Skeletal muscle satellite cell (primary cell): ENCODE measurements around the gene PRAME.
"Not testable (repeated sequence)": the region's sequence is repeated elsewhere in the genome, so short reads cannot be mapped to it uniquely, and the experiment has no call there.

Source experiments
- H3K27me3 ChIP-seq: 2 replicates; pipeline ENCODE4 v1.7.0; 2013; ENCODE audit warnings: low read length; ENCODE audit not compliant: control insufficient read depth, insufficient read depth
- H3K36me3 ChIP-seq: 2 replicates; pipeline ENCODE4 v1.7.0; 2013; ENCODE audit warnings: mild to moderate bottlenecking, control low read depth, low read length; ENCODE audit not compliant: insufficient read depth
- H3K4me1 ChIP-seq: 2 replicates; pipeline ENCODE4 v1.7.0; 2013; ENCODE audit warnings: low read length; ENCODE audit not compliant: control insufficient read depth, insufficient read depth
- H3K4me2 ChIP-seq: 2 replicates; pipeline ENCODE4 v1.7.0; 2013; ENCODE audit warnings: mild to moderate bottlenecking, low read length
- H3K4me3 ChIP-seq: 2 replicates; pipeline ENCODE4 v1.7.0; 2013; ENCODE audit warnings: low read length
- H3K9ac ChIP-seq: 2 replicates; pipeline ENCODE4 v1.7.0; 2013; ENCODE audit warnings: mild to moderate bottlenecking, low read depth, low read length, moderate library complexity
- H3K9me3 ChIP-seq: replicated peaks from 2 replicates; pipeline ENCODE4 v1.7.0; 2013; ENCODE audit warnings: mild to moderate bottlenecking, control low read depth, low read length

PRAME gene

DNA sequence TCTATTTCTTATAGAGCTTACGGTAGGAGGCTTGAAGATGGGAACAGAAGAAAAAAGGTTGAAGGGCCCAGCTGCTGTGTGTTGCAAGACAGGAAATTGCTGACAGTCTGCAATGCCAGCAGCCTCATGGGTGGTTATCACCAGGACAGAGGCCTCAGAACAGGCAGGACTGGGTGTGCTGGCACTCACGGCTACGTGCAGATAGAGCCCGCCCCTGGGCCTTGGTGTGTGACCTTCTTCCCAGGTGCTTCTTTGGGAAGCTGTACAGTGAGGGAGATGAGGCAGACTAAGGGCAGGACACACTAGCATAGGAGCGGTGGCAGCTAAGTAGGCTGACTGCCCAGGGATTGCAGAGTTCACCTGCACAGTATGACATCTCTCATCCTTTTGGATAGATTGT, 12.6 kb downstream of the PRAME start:
- no peaks in the 10 kb centered on the region for H3K9me3 ChIP-seq
- H3K27me3 ChIP-seq = peaks cover 38% of the 10 kb centered on the region
- H3K9ac ChIP-seq = no peak overlapping the region
- H3K36me3 ChIP-seq = no peaks in the 10 kb centered on the region
- no peak overlapping the region for H3K4me2 ChIP-seq
- H3K4me3 ChIP-seq = no peak overlapping the region
- no peaks in the 10 kb centered on the region for H3K4me1 ChIP-seq

- Histone ChIP-seq H3K4me1 (no peaks in the 10 kb centered on the region), H3K4me2 (no peak overlapping the region), H3K9ac (no peak overlapping the region), H3K9me3 (no peaks in the 10 kb centered on the region), H3K36me3 (no peaks in the 10 kb centered on the region), H3K27me3 (peaks cover 25% of the 10 kb centered on the region), H3K4me3 (no peak overlapping the region)
These were observed 14.0 kb downstream of the PRAME start for GRCh38 chr22:22545084-22545483.

- Histone ChIP-seq H3K4me3 (no peak overlapping the region), H3K4me1 (no peaks in the 10 kb centered on the region), H3K9ac (no peak overlapping the region), H3K4me2 (no peak overlapping the region), H3K27me3 (peaks cover 16% of the 10 kb centered on the region), H3K36me3 (no peaks in the 10 kb centered on the region), H3K9me3 (no peaks in the 10 kb centered on the region)
These were observed 20.7 kb downstream of the PRAME start for GRCh38 chr22:22538226-22538989.

DNA sequence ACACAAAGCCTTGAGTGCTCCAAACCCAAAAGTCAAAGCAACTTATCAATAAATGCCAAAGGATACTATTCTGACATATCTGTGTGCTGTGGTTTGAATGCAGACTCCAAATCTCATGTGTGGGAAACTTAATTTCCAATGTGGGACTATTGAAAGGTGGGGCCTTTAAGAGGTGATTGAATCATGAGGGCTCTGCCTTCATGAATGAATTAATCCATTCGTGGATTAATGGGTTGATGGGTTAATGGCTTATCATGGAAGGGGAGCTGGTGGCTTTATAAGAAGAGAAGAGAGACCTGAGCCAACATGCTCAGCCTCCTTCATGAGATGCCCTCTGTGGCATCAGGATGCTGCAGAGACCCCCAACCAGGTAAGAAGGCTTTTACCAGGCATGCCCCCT, 22.1 kb downstream of the PRAME start:
- Histone ChIP-seq H3K9ac (no peak overlapping the region), H3K4me3 (no peak overlapping the region), H3K9me3 (no peaks in the 10 kb centered on the region), H3K27me3 (peaks cover 11% of the 10 kb centered on the region), H3K36me3 (no peaks in the 10 kb centered on the region), H3K4me2 (no peak overlapping the region), H3K4me1 (no peaks in the 10 kb centered on the region)

- H3K9me3 ChIP-seq = no peaks in the 10 kb centered on the region
- no peak overlapping the region for H3K4me2 ChIP-seq
- no peak overlapping the region for H3K4me3 ChIP-seq
- no peaks in the 10 kb centered on the region for H3K36me3 ChIP-seq
- H3K4me1 ChIP-seq = no peaks in the 10 kb centered on the region
- H3K9ac ChIP-seq = no peak overlapping the region
- H3K27me3 ChIP-seq = peaks cover 11% of the 10 kb centered on the region
These were observed 22.6 kb downstream of the PRAME start for GRCh38 chr22:22536515-22536914.

DNA sequence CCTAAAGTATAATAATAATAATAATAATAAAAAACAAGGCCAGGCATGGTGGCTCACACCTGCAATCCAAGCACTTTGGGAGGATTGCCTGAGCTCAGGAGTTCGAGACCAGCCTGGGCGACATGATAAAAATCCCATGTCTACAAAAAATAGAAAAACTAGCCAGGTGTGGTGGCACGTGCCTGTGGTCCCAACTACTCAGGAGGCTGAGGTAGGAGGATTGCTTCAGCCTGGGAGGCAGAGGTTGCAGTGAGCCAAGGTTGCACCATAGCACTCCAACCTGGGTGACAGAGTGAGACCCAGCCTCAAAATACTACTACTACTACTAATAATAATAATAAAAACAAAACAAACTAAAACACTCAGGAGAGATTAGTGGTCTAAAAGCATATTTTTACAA, 23.4 kb downstream of the PRAME start:
- no peaks in the 10 kb centered on the region for H3K9me3 ChIP-seq
- no peaks in the 10 kb centered on the region for H3K36me3 ChIP-seq
- peaks cover 11% of the 10 kb centered on the region for H3K27me3 ChIP-seq
- no peak overlapping the region for H3K4me3 ChIP-seq
- H3K4me1 ChIP-seq = no peaks in the 10 kb centered on the region
- H3K4me2 ChIP-seq = no peak overlapping the region
- H3K9ac ChIP-seq = no peak overlapping the region

DNA sequence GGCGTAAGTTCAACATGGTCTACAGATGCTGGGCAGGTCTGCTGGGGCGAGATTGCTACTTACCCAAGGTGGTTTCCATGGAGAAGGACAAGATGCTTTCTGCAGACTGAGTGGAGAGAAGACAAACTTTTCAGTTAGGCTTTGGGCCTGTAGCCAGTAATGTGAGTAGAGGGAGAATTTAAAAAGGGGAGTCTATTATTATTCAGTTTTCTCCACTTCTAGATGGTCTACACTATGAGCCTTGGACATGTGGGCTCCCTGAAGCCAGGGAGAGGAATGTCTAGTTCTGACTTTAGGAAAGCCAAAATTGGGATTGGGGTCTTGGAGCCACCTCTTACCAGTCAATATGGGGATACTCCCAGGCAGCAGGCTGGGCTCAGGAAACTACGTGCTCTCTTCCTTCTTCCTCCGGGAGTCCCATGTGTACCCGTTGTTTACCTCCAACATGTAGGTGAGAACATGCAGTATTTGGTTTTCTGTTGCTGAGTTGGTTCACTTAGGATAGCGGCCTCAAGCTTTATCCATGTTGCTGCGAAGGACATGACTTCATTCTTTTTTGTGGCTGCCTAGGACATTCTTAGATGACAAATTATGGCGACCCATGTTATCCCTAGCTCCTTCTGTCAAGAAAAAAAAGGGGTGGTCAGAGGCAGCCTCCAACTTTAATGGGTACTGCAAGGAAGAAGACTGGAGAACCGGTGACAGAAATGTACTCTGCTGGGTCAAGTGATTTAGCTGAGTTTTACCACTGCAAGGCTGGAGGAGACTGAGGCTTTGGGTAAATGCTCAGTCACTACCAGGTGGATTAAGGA, 24.3 kb downstream of the PRAME start:
- Histone ChIP-seq H3K27me3 (peaks cover 11% of the 10 kb centered on the region), H3K4me1 (no peaks in the 10 kb centered on the region), H3K4me2 (no peak overlapping the region), H3K4me3 (no peak overlapping the region), H3K9me3 (no peaks in the 10 kb centered on the region), H3K9ac (no peak overlapping the region), H3K36me3 (no peaks in the 10 kb centered on the region)

GRCh38 chr22:22533863-22534262, 25.2 kb downstream of the PRAME start:
- Histone ChIP-seq H3K36me3 (no peaks in the 10 kb centered on the region), H3K4me1 (no peaks in the 10 kb centered on the region), H3K9me3 (no peaks in the 10 kb centered on the region), H3K9ac (no peak overlapping the region), H3K4me2 (no peak overlapping the region), H3K4me3 (no peak overlapping the region), H3K27me3 (peaks cover 11% of the 10 kb centered on the region)

GRCh38 chr22:22533417-22533816, 25.6 kb downstream of the PRAME start:
- Histone ChIP-seq H3K4me1 (no peaks in the 10 kb centered on the region), H3K9me3 (no peaks in the 10 kb centered on the region), H3K4me2 (no peak overlapping the region), H3K4me3 (no peak overlapping the region), H3K9ac (no peak overlapping the region), H3K27me3 (peaks cover 11% of the 10 kb centered on the region), H3K36me3 (no peaks in the 10 kb centered on the region)

- not testable (repeated sequence) for H3K9ac ChIP-seq, H3K9me3 ChIP-seq, H3K4me2 ChIP-seq, H3K4me3 ChIP-seq, H3K4me1 ChIP-seq, H3K36me3 ChIP-seq
- peaks cover 11% of the 10 kb centered on the region for H3K27me3 ChIP-seq
These were observed 26.5 kb downstream of the PRAME start for GRCh38 chr22:22532547-22533071.

DNA sequence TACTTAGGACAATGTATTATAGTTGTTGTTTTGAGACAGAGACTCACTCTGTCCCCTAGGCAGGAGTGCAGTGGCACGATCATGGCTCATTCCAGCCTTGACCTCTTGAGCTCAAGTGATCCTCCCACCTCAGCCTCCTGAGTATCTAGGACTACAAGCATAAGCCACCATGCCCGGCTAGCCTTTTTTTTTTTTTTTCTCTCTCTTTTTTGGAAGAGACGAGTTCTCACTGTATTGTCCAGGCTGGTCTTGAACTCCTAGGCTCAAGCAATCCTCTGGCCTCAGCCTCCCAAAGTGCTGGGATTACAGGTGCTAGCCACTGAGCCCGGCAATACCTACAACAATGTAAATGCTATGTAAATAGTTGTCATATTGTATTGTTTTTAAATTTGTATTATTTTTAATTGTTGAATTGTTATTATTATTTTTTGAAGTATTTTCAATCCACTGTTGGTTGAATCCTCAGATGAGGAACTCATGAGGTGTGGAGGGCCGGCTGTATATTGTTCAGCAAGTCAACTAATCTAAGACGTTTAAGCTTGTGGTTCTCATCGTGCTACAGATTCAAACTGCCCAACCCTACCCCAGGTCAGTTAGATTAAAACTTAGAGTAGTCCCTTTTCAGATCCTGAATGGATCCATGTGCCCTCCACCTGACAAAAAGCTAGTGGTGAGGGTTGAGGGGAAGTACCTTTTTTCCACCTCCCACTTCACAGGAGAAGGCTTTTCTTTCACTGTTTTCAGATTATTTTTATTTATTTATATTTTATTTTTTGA, 27.1 kb downstream of the PRAME start:
- Histone ChIP-seq H3K4me2 (no peak overlapping the region), H3K27me3 (peaks cover 11% of the 10 kb centered on the region), H3K4me3 (no peak overlapping the region), H3K9ac (no peak overlapping the region), H3K36me3 (no peaks in the 10 kb centered on the region), H3K9me3 (no peaks in the 10 kb centered on the region), H3K4me1 (no peaks in the 10 kb centered on the region)
